NCI-H345 treated with DMSO at 0.1 percent for 48 hours (cell line): ENCODE data around the gene RGS12.

Source experiments
- DNase-seq: peaks from one replicate; lab custom pipeline; 2025; ENCODE audit not compliant: unreplicated experiment; lab: John Stamatoyannopoulos, UW

Gene RGS12

DNA sequence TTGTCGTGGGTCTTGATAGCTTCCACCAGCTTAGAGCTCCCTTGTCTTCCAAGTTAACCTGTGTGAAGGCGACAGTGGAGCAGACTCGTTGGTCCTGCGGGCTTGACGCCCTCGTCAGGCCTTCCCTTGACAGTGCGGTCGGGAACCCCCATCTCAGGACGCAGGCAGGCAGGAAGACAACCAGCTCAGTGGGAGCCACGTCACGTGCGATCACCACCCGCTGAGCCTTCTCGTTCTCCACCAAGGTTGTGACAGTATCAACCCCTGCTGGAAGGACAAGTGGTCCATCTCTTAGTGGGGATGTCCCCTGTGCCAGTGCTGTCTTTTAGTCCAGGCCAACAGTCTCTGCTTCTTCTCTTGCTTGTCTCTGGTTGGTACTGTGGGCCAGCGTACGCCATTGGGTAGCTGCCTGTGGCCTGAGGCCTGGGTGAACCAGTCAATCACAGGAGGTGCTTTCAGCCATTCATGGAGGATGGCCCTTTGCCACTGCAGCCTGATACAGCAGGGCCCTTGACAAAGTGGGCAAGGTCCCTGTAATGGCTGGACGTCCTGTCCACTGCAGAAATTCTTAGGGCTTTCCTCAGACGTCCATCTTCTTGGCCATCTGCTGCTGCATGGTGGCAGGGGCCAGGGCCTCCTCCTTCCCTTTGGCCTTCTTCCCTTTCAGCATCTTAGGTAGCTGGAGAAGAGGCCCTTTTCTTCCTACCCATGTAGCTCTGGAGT is 31.4 kb downstream of the RGS12 start:
- no peak for DNase-seq

DNA sequence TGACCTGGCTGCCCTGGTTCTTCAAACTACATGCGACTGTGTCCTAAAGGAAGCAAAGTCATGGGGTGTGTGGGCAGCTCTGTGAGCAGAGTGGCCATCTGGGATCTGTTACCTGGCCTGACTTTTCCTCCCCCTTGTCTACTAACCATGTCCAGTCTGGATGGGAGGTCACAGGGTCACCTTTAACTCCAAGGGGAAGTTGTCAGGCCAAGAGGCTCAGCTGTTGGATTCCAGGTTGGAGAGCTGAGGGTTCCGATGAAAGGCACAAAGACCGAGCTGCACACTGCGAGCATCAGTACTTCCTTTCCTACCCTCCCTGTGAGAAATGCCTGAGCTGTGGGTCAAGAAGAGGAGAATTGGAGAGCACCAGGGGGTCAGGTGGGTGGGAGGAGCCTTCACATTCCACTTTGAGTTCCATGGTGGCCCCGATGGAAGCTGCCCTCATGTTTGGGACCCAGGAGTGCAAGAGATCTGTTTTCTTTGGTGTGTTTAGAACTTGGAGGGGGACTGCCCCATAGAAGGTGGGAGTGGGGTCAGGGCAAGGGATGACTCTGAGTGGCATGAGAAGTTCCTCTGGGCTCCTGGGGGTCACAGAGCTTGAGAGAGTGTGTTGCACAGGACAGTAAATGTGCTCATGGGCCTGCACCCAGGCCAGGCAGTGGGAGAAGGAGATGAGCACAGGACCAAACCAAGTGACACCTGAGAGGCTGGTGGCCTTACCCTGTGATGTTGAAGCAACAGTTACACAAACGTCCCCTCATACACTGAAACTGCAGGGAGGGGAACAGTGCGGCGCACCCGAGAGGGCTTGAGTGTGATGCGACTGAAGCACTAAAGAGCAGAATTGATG is 36.2 kb downstream of the RGS12 start:
- no peak for DNase-seq

DNA sequence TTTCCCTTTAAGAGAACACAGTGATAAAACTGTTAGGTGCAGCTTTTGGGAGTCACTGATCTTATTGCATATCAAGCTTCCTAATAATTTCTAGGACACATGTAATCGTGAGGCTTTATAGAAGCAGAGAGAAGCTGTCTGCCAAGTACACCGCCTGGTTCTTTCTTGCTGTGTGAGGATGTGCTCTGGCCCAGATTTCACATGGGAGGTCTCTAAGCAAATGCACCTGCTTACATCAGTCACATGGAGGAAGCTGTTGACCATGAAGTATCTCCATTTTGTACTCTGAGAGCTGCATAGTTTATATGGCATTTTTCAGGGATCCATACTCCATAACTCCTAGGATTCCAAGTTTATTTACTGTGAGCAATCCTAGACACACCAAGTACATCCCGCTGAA is 37.1 kb downstream of the RGS12 start:
- no peak for DNase-seq

DNA sequence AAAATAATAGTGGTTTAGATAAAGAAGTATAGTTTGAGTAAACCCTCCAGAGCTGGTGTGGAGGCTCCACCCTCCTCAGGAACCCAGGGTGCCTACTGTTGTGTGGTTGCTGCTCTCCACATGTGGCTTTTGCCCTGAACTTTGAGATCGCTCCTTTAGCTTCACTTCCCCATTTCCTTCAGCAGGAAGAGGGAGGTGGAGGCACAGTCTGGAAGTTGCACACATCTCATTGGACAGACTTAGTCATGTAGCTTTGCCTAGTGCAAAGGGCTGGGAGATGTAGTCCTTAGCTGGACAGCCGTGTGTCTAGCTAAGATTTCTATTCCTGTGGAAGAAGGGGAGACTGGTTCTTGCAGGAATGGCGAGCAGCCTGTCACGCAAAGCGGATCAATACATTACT is 37.9 kb downstream of the RGS12 start:
- no peak for DNase-seq

DNA sequence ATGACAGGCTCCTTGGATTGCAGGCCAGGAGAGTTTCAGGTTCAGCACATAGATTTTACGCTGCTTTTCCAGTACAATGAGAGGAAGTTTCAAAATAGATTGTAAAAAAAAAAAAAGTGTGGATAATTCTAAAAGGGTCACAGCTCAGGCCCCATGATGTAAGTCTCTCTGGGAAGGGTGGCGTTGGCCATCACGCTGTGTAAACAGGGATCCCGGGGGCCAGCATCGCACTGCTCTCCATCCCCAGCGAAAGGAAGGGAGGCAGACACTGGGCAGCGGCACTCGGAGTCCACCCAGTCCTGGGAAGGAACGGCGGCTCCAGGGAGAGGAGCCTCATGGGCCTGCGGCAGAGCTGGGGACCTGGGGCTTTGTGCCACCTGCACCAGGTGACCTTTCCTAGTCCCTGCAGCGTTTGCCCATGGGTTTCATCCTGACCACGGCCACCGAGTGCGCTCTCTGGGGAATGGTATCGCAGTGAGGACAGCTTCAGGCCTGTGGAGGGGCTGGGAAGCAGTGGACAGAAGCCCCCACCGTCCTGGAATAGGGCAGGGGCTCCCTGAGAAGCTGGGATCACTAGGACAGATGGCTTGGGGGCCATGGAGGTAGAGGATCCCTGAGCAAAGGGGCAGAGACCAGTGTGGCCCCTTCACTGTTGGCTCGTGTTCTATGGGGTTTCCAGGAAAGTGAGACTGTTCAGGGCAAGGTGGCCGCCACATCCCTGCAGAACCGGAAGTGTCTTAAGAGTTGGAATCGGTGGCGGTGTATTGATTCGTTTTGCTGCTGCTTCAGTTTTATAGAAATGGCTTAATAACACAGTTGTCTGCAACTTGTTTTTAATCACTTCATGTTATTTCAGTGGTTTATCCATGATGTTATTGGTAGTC is 38.9 kb downstream of the RGS12 start:
- DNase-seq: no peak

DNA sequence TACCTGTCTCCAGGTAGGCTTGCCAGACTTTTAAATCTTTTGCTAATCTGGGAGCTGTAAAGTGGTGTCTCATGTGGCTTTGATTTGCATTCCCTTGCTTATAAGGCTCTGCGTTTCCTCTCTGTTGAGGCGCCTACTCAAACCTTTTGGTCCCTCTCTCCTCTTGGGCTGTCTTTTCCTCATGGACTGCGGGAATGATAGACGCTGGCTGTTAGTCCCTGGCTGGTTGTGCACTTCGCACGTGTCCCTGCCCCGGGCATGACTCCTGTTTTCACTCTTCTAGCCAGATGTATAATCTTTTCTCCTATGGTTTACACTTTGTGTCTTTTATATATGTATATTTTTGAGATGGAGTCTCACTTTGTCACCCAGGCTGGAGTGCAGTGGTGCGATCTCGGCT is 39.7 kb downstream of the RGS12 start:
- DNase-seq: no peak

DNA sequence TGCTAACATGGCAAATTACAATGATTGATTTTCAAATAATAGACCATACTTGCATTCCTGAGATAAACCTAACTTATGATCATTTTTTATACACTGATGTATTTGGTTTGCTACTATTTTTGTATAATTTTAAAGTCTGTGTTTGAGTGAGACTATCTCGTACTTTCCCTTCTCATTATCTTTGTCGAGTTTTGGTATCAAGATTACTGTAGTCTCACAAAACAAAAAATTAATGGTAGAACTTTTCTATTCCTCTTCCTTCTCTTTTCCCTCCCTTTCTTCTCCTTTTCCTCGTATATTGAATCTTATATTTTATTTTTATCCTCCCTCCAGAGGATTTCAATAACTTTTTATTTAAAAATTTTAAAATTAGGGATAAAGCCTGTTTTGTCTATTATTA is 41.5 kb downstream of the RGS12 start:
- no peak for DNase-seq

DNA sequence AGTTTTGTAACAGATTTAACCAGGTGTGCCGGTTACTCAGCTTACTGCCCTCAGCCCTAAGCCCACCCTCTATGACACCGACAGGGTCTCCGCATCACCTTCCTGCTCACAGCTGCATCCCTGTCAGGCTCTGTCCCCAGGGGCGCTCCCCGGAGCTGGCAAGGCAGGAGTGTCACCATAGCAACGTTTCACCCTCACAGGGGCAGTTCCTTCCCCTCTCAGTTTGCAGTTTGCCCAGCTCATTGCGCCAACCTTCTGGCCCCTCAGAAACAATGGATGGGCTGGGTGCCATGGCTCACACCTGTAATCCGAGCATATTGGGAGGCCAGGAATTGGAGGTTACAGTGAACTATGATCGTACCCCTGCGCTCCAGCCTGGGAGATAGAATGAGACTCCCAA is 42.6 kb downstream of the RGS12 start:
- DNase-seq: no peak

DNA sequence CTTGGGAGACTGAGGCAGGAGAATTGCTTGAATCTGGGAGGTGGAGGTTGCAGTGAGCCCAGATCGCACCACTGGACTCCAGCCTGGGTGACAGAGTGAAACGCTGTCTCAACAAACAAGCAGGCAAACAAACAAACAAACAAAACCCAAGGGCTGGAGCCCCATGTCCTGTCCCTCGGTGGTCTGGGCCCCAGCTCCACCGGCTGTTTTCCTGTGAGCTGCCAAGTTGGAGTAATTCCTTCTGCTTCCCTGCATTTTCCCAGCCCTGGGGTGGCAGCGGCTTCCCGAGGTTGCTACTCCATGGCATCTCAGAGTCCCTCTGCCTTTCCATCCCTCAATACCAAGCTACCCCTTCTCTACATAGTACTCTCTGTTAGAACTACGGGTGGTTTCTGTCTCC is 43.2 kb downstream of the RGS12 start:
- no peak for DNase-seq

DNA sequence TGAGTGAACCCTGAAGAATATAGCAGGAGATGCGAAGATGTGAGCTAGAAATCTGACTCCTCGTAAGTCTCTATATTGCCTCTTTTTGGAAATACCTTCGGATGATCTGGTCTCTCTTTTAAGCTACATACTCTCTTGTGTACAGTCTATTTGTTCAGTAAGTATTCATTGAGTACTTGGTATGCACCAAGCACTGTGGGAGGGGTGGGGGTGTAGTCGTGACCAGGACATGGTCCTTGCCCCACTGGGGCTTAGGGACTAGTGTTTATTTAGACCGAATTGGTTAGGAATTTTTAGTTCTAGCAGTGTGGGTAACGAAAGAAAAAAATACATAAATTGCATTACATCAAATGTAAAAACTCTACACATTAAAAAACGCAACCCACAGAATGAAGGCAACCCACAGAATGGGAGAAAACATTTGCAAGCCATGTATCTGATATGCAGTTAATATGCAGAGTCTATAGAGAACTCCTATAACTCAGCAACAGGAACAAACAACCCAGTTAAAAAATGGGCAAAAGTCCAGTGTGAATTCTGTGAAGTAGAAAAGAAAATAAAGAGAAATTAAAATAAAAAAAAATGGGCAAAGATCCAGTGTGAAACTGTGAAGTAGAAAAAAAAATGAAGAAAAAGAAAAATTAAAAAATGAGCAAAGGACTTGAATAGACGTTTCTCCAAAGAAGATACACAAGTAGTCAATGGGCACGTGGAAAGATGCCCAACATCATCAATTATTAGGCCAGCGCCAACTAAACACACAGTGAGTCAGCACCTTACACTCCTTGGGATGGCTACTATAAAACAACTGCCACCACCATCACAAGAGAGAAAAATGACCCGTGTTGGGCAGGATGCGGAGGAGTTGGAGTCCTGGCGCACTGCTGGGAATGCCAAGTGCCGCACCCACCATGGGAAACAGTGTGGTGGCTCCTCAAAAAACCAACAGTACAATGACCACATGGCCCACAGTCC is 43.8 kb downstream of the RGS12 start:
- DNase-seq: no peak

DNA sequence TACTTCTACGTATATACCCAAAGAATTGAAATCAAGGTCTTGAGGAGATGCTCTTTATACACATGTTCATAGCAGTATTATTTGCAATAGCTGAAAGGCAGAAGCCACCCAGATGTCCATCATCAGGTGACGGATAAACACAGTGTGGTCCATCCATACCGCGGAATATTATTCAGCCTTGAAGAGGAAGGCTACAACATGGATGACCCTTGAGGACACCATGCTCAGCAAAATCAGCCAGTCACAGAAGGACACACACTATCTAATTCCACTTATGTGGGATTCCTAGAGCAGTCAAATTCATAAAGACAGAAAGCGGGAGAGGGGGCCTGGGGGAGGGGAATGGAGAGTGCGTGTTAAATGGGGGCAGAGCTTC is 44.5 kb downstream of the RGS12 start:
- DNase-seq: no peak

DNA sequence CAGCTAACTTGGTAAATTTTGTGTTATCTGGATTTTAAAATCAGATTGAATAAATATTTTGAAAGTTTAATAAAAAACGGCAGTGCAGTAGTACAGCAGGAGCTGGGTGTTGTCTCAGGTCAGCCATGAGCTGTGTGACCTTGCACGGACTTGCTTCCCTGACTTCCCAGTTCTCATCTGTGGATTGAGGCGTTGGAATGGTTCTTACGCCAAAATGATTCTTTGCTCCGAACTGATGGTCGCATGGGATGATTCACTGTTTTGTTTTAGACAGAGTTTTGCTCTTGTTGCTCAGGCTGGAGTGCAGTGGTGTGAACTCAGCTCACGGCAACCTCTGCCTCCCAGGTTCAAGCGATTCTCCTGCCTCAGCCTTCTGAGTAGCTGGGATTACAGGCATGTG is 45.0 kb downstream of the RGS12 start:
- DNase-seq: no peak

DNA sequence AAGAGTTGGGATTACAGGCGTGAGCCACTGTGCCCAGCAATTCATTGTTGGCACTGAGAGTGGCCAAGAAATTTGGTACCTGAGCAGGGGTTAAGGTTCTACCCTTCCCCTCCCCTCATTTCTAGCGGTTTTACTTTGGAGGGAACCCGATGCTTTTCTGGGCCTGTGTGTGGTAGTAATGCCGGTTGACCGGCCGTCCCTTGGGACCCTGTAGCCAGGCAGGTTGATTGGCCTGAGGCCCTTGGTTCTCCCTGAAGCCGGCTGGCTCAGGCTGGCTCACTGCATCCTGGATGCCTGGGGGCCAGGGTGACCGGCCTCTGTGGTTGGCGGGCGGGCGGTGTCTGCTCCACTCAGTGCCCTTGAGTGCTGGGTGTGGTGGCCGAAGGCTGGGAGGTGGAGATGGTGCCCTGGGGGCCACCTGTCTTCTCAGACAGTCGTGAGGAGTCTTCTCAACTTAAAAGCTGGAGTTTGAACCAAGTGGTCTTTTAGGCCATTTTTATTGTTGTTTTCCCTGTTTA is 45.6 kb downstream of the RGS12 start:
- no peak for DNase-seq

DNA sequence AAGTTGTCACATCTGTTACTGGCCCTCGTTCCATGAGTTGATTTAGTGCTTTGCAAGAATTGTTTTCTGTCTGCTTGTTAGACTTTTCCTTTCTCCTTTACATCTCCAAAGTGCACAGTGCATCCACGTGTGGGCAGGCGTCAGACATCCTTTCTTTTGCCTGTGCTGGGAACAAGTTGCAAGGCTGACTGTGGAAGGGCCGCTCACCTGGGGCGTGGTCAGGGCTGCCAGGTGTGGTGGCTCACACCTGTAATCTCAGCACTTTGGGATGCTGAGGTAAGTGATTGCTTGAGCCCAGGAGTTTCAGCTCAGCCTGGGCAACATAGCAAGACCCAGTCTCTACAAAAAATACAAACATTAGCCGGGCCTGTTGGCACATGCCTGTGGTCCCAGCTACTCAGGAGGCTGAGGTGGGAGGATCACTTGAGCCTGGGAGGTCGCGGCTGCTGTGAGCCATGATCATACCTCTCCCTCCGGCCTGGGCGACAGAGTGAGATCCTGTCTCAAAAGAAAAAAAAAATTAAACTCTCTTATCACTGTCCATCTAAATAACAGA is 46.2 kb downstream of the RGS12 start:
- DNase-seq: no peak

DNA sequence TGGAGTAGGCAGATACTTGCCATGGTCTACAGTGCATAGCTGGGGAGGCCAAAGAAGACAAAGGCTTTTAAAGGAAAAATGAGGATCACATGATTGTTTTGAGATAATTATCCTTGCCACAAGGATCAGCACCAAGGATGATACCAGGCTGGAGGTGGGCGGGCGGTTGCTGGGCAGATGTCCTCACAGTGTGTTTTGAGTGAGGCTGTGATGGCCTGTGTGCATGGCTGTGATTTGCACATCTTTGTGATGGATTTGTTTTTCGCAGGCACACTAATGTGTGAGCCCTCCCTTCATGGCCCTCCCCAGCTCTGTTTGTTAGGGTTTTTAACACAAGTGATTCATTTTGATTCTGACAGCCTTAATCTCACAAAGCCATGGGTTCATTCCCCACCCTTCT is 46.8 kb downstream of the RGS12 start:
- no peak for DNase-seq

DNA sequence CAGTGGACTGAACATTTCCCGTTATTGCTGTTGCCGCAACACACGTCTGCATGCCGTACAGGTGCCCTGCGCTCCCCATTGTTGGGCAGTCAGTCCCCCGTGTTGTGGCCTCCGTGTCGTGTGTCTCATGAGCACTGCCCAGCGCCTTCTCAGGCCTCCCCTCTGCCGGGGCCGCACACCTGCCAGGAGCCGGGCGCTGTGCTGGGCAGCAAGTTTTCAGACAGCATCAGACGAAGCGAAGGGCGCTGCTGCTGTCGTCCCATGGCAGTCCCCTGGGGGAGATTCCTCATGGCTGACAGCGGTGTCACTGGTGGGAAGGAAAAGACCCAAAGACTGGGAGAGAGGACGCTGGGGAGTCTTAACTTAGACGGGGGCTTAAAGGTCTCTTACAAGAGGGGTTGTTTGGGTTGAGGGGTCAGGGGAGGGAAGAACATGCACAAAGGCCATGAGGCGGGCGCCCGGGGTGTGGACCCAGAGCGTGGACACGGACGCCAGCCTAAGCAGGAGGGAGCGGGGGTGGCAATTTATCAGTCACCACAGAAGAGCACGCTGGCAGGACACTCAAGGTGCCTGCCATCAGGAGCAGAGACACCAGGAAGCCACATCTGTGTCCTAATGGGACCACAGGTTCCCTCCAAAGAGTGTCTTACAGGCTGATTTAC is 47.3 kb downstream of the RGS12 start:
- no peak for DNase-seq

DNA sequence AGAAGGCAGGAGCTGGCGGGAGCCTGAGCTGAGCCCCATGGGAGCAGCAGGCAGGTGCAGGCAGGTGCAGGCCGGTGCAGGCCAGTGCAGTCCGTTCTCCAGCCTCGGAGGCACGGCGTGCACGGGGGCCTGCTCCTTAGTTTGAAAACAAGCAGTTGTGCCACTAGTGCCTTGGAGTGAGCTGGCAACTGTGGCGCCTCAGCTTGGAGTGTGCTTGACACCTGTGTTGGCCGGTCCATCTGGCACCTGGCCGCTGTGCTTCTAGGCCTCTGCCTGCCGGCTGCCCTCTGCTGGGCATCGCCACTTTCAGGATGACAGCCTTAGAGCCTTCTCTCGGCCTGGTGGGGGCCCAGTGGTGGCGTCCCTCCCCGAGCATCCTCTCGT is 47.9 kb downstream of the RGS12 start:
- DNase-seq: no peak

DNA sequence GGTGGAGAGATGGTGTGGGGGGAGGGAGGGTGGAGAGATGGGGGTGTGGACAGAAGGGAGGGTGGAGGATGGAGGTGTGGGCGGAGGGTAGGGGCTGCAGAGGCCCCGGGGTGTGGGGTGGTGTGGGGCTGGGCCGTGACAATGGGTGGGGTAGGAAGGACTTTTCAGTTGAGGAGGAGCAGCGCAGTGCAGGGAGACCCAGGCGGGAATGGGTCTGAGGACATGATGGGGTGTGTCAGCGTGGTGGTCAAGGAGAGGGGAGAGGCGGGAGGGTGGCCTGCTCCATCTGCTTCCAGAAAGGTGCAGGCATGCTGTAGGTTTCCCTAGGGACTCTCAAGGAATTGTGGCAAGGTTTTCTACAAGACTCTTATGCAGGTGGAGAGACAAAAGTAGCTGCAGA is 48.9 kb downstream of the RGS12 start:
- DNase-seq: no peak

DNA sequence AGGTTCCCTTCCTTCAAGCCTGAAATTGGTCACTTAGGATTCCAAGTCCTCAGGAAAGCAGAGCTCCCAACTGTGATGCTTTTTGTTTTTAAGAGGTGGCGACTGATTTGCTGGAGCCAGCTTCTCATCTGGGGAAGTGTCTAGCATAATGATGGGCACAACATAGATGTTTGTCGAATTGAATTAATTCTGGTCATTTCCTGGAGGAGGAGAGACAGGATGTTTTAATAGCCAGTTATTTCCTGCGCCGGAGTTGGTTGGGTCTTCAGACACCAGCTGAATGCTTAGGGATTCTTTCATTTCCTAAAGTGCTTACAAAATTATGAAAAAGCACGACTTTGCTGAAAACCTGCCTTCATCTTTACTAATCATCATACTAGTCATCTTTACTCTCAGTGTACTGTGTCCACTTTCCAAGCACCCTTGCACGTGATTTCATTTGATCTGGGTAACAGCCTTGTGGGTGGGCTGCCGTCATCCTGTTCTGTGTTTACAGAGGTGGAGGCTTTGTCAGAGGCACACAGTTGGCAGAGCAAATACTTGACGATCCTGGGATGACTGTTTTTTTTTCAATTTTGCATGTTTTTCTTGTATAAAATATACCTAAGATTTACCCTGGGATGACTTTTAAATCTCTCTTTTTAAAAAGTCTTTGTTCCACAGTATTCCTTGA is 49.5 kb downstream of the RGS12 start:
- DNase-seq: peak; percentile 26
